HG03135 (cell line): ENCODE results near the gene OR4C13.
"Not testable (repeated sequence)": the region's sequence is repeated elsewhere in the genome, so short reads cannot be mapped to it uniquely, and the experiment has no call there.

Source experiments
- ATAC-seq: cut with Tn5 transposase; IDR thresholded peaks from one replicate; pipeline ENCODE4 v1.9.1; 2021; ENCODE audit warnings: mild to moderate bottlenecking, moderate library complexity; ENCODE audit not compliant: unreplicated experiment

OR4C13 gene

GRCh38 chr11:49952091-49952490, at the start of gene OR4C13:
Gene OR4C13, plus strand, starts transcription at chr11:49952391. Its CDS starts 32 bp downstream, at chr11:49952423.
- no peak for ATAC-seq

- not testable (repeated sequence) for ATAC-seq
These were observed 40.7 kb upstream of the OR4C13 start for GRCh38 chr11:49911516-49911915.

- not testable (repeated sequence) for ATAC-seq
These were observed 3.5 kb upstream of the OR4C13 start for GRCh38 chr11:49948701-49949100.

GRCh38 chr11:49973439-49973838, 21.2 kb downstream of the OR4C13 start:
- ATAC-seq: not testable (repeated sequence)

GRCh38 chr11:49982435-49982834, 30.2 kb downstream of the OR4C13 start, which contains the start of gene OR4C12:
Gene OR4C12, minus strand, starts transcription at chr11:49982535. Its CDS starts 34 bp downstream, at chr11:49982501.
- ATAC-seq: not testable (repeated sequence)

GRCh38 chr11:49995565-49995964, 43.4 kb downstream of the OR4C13 start:
- no peak for ATAC-seq
